Measurements from ENCODE around the gene PSG1.
"Not testable (repeated sequence)": the region's sequence is repeated elsewhere in the genome, so short reads cannot be mapped to it uniquely, and the experiment has no call there.

DNA sequence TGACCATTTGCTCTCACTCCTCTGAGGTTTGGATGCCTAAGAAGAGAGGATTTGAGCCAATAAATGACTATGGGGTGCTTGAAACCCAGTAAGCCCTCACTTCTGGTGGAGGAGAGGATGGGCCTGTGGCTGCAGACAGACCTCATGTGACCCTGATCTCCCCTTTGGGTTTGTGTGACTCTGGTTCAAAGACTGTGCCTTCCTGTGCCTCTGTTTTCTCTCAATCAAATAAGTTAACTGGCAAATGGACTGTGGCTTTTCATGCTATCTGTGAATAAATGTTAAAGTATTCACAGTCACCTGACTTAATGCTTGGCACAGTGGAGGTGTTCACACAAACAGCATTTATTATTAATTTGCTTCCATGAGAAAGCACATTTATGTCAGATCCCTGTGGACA lies 26.7 kb downstream of the PSG1 start:
- TF ChIP-seq, protein P1, sequence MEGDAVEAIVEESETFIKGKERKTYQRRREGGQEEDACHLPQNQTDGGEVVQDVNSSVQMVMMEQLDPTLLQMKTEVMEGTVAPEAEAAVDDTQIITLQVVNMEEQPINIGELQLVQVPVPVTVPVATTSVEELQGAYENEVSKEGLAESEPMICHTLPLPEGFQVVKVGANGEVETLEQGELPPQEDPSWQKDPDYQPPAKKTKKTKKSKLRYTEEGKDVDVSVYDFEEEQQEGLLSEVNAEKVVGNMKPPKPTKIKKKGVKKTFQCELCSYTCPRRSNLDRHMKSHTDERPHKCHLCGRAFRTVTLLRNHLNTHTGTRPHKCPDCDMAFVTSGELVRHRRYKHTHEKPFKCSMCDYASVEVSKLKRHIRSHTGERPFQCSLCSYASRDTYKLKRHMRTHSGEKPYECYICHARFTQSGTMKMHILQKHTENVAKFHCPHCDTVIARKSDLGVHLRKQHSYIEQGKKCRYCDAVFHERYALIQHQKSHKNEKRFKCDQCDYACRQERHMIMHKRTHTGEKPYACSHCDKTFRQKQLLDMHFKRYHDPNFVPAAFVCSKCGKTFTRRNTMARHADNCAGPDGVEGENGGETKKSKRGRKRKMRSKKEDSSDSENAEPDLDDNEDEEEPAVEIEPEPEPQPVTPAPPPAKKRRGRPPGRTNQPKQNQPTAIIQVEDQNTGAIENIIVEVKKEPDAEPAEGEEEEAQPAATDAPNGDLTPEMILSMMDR (IDR thresholded peaks at IDR 0.05), result not testable (repeated sequence)
- not testable (repeated sequence) for TF ChIP-seq POLR2AphosphoS5, POLR2A (IDR thresholded peaks at IDR 0.05)

All from prostate gland (tissue), 2 donors.